GM21528 (cell line): ENCODE data around the gene USO1.
"Not testable (repeated sequence)": the region's sequence is repeated elsewhere in the genome, so short reads cannot be mapped to it uniquely, and the experiment has no call there.

Experiments
- ATAC-seq: cut with Tn5 transposase; IDR thresholded peaks from one replicate; pipeline ENCODE4 v1.9.1; 2021; ENCODE audit warnings: mild to moderate bottlenecking, moderate library complexity; ENCODE audit not compliant: unreplicated experiment, low FRiP score

The USO1 gene

DNA sequence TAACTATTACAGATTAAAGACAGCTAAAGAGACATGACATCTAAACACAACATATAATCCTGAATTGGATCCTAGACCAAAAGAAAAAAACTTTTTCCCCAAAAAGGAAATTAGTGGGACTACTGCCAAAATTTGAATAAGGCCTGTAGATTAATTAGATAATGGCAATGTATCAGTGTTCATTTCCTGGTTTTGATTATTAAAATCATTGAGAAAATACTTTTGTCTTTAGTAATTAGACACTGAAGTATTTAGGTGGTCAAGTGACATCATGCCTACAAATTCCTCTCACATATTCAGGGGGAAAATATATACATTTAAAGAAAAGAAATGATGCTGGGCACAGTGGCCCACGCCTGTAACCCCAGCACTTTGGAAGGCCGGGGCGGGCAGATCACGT is 10.4 kb upstream of the USO1 start:
- no peak for ATAC-seq

DNA sequence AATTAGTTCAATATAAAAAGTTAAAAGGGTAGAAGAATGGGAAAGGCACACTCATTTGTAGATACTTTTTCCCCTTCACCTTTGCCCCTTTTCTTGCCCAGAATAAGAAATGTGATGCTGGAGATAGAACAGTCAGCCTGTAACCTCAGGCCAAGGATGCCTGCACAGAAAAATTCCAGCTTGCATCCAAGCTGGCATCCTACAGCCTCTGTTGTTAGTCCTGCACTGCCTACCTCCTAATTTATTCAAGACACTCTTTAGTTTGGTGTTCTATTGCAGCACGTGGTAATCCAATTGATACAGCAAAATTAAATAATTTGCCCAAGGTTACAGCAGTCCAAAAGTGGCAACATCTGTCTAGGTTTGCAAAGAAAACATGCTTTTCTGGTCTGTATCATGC is 9.7 kb upstream of the USO1 start:
- no peak for ATAC-seq

DNA sequence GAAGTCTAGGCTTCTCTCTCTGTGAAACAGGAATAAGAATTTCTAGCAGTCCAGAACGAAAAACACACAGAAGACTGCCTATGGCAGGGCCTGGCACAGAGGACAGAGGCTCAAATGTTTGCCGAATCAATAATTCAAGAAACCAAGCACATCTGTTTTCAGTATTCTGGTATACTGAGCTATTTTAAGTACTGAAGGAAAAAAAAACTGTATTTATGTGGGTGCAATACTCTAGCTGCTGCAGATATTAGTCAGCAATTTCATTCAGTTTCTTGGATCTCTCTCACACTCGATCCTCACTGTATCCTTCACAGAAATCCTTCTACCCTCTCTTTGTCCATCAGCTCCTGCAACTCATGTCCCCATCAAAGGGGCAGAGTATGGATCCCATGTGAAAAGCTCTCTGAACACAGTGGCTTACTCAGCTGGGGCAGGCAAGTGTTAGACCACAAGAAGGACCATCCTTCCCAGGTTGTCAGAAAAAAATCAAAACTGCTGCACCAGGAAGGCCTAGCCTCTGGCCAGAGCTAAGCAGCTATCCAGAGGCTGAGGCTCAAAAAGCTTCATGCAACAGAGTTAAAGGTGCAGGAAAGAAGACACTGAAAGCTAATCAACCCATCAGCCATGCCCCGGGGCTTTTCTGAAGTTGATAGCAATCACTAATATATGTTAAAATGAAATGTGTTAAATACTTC is 9.1 kb upstream of the USO1 start:
- ATAC-seq, result no peak

DNA sequence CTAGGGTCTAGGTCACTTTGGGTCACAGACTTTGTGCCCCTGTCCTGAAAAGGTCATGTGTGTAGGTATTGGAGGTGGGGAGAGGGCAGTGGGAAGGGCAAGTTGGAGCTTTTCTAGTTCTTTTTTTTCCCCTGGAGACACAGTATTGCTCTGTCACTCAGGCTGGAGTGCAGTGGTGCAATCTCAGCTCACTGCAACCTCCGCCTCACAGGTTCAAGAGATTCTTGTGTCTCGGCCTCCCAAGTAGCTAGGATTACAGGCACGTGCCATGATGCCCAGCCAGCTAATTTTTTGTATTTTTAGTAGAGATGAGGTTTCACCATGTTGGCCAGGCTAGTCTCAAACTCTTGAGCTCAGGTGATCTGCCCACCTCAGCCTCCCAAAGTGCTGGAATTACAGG is 8.3 kb upstream of the USO1 start:
- not testable (repeated sequence) for ATAC-seq

DNA sequence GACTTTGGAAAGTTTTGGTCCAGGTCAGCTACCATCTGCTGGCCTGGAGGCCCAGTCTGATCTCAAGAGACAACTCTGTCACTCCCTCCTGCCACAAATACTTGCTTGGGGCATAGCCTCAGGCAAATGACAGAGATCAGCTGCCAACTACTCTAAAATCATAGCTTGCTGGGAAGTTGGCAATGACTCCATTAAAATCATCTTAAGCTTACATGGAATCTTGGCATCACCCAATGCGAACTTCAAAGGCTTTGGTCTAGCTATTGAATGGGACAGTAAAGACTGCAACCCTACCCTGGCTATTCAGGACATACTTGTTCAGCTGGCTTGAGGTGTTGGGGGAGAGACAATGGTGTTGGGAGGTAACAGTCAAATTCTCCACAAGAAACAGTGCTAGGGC is 7.0 kb upstream of the USO1 start:
- no peak for ATAC-seq

DNA sequence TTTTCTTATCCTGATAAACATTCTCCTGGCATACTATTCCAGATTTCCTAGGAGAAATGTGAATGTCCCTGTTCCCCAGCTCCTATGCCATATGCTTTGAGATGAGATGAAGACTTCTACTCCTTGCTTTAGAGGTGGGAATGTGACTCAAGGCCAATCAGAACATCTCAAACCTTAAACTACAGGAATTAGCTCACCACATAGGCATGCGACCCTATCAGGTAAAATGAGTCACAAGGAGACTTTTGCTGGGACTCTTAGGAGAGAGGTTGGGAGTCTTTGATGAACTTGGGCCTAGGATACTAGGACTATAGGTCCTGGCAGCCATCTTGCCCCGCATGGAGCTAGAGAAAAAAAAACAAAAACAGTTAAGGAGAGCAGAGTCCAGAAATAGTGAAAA is 5.8 kb upstream of the USO1 start:
- no peak for ATAC-seq

DNA sequence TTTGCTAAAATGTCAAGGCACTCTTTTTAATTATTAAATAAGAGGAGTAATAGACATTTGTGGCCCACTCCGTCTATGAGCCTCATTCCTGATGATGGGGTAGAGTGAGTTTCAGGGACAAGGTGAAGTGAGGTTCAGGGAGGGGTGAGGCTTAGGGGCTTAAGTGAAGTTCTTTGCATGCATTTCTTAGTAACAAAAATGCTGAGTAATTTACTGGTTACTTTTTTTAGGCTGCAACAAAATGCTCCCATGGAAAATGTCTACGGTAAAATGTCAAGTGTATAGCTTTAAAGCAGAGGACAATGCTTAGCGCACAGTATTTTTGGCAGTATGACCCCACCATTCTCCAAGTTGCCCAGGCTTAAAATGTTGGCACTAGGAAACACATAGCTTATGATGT is 2.0 kb upstream of the USO1 start:
- ATAC-seq, result no peak

DNA sequence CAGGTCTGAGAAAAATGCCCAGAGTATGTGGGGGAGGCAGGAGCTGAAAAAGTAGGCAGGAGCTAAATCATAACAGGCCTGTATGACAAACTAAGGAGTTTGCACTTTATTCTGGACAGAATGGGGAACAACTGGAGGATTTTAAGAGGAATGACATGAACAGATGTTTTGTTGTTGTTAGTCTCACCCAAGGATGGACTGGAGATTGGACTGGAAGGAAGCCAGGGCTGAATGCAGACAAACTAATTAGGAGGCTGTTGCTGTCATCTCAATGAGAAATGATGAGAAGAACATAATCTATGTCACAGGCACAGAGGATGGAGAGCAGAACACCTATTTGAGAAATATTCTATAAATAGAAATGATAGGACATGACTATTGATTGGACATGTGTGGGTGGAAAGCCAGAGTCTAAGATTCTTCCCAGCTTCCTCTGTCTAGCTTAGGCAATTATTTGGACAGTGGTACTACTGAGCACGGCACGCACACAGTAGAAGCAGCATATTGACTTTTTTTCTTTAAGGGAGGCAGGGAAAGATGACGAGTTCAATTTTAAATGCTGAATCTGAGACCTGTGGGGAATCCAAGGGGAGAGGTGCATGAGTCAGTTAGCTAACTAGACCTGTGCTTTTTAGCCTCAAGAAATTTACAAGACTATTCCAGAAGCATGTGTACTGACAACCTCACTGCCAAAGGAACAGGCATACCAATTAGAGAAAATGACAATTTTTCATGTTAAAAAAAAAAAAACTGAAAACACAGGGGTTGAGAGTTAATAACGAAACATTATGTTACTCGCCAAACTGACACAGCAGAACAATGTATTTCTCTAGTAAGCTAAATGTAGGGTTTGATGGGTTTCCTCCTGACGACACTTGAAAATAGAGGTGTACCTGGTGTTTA is 963 bp upstream of the USO1 start:
- ATAC-seq, result no peak

DNA sequence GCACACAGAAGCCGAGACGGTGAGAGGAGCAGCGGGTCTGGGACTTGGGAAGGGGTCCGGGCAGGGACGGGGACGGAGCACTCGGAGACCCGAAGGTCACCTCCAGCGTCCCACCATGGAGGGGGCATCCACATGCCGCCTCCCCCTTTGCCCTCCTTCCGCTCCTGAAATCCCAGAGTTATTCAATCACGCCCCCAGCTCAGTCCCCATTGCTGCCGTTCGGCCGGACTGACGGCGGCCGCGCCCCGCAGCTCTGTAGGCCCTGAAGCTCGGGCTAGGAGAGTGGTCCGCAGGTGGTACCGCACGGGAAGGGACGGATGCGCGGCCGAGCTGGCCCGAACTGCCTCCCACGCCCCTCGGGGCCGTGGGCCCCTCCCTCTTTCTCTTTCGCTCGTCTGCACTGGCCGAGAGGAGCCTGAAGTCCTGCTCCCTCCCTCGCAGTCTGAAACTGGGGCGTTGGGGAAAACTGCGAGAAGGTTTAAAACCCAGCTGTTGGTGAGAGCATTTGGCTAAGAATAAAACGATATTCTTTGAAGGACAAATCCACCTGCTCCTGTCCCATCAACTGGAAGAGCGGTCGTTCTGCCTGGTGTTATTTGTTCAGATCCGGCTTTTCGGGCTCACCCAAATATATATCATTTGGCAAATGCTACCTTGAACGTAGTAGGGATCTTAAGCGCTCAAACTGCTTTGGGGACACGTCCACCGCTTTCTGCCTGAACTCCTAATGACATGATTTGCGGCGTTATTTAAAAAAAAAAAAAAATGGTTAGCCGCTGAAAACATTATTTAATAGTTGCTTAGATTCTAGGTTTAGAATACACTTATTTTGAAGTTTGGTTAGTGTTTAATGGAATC is 719 bp downstream of the USO1 start:
- peak; percentile 55 for ATAC-seq

DNA sequence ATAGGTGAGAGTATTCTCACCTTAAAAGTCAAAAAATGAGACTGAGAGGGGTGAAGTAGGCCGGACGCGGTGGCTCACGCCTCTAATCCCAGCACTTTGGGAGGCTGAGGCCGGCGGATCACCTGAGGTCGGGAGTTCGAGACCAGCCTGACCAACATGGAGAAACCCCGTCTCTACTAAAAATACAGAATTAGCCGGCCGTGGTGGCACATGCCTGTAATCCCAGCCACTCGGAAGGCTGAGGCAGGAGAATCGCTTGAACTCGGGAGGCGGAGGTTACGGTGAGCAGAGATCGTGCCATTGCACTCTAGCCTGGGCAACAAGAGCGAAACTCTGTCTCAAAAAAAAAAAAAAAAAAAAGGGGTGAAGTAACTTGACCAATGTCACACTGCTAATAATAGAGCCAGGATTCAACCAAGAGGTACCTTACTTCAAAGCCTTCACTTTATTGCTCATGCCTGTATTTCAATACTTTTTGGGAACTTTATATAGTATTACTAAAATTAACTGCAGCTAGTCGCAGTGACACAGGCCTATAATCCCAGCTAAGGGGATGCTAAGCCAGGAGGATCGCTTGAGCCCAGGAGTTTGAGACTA is 1.7 kb downstream of the USO1 start:
- not testable (repeated sequence) for ATAC-seq

DNA sequence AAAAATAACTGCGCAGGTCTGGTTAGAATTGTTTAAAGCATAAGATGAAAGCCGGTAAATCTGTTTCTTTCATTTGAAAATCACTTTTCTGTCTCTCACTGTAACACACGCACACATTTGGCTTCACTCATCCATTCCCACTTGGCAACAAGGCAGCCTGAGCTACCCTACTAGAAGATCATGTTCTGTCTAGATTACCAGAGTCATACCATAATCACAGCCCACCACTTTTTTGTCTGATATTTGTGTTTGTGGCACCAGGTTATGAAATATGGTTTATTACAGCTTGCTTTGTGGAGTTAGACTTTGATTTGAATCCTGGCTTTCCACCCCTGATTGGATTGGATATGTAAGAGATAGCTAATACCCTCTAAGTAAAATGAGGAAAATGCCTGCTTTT is 2.2 kb downstream of the USO1 start:
- ATAC-seq, result no peak

DNA sequence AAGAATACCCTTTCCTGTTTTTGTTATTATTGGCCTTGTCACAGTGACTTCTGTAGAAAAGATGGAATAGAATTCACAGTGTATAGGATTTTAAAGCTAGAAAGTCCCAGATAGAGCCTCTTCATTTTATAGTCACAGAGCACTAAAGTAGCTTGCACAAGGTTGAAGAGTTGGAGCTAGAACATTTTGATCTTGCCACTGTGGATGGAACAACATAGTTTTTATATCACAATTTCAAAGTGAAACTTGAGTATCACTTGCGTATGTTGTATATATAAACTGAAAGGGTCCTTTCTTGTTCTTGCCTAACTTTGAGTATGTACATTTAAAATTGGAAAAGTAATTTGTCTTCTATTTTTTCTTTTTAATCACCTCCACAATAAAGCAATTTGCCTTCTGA is 2.7 kb downstream of the USO1 start:
- no peak for ATAC-seq

DNA sequence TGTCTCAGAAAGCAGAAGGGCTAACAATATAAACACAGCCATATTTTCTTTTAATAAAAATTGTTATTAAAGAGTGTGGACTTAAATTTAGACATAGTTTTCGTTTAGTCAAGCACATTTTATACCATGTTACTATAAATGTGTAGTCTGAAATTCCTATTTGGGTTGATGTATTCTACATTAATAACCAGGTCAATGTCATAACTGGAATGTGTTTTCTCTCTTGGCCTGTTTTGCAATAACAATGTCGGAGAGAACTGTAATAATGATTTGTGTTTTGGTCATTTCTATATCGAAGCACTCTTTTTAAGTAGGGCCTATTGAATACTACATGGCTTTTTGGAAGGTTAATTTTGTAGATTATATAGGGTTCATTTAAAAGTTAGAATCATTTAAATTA is 5.5 kb downstream of the USO1 start:
- ATAC-seq, result no peak

DNA sequence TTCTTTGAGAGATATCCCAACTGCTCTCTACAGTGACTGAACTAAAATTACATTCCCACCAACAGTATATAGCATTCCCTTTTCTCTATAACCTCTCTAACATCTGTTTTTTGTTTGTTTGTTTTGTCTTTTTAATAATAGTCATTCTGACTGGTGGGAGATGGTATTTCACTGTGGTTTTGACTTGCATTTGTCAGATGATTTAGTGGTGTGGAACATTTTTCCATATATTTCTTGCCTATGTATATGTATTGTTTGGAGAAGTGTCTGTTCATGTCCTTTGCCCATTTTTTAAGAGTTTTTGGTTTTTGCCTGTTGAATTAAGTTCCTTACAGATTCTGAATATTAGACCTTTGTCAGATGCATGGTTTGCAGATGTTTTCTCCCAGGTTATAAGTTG is 9.0 kb downstream of the USO1 start:
- ATAC-seq, result no peak

DNA sequence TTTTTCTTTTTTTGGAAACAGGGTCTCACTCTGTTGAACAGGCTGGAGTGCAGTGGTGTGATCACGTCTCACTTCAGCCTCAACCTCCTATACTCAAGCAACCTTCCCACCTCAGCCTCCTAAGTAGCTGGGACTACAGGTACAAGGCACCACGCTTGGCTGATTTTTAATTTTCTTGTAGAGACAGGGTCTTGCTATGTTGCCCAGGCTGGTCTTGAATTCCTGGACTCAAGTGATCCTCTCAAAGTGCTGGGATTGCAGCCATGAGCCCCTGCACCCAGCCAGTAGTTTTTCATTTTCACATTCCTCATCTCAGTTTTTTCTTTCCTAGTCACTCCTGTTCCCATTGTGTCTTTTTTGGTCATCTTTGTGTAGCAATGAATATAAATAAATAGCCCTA is 11.1 kb downstream of the USO1 start:
- no peak for ATAC-seq

DNA sequence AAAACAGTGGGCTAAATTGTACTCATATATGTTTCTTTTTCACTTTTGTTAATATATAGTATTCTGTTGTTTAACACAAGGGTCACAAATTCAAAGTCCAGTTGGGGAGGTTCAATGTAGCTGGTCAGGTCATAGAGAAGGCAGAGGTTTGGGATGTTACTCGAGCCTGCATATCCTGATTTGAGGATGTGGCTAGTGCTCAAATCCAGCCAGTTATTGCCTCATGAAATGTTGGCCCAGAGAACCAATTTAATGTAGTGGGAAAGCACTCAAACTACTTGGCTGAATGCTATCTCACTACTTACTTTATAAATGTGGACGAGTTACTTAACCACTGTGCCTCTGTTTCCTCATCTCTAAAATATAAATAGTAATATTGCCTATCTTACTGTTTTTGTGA is 12.5 kb downstream of the USO1 start:
- no peak for ATAC-seq

DNA sequence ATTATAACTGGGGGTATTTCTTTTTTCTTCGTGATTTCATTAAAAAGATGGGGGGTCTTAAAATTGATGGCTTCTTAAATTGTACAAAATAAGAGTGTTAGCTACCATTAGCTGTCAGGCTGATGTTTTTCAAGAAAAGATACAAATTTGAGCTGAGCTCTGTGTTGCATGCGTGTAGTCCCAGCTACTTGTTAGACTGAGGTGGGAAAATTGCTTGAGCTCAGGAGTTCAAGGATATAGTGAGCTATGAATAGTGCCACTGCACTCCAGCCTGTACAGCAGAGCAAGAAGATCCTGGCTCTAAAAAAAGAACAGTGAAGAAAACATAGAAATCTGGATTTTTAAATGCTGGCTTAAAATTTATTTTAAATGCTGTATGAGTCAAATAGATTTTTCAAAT is 13.0 kb downstream of the USO1 start:
- no peak for ATAC-seq

DNA sequence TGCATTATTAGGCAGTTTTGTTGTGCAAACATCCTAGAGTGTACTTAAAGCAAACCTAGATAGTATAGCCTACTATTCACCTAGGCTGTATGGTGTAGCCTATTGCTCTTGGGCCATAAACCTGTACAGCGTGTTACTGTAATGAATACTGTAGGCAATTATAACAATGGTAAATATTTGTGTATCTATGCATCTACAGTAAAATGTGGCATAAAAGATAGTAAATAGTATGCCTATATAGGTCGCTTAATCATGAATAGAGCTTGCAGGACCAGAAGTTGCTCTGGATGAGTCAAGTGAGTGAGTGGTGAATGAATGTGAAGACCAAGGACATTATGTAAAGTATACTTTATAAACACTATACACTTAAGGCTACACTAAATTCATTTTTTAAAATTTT is 16.6 kb downstream of the USO1 start:
- ATAC-seq, result no peak

DNA sequence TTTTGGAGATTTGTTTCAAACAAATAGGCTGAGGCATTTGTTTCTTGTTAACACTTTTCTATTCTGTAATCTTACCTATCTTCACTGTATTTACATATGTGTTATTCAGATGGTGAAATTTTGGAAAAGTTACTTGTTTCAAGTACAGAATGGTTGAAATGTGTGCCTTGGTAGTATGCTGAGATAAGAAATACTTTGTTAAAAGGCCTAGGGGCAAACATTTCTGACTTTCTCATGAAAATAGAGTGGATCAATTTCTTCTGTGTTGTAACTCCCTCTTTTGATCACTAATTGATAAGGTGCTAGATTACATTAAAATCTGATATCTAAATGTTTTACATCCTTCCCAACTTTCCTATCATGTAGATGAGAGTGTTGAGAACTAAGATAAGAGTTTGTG is 18.1 kb downstream of the USO1 start:
- ATAC-seq, result no peak

DNA sequence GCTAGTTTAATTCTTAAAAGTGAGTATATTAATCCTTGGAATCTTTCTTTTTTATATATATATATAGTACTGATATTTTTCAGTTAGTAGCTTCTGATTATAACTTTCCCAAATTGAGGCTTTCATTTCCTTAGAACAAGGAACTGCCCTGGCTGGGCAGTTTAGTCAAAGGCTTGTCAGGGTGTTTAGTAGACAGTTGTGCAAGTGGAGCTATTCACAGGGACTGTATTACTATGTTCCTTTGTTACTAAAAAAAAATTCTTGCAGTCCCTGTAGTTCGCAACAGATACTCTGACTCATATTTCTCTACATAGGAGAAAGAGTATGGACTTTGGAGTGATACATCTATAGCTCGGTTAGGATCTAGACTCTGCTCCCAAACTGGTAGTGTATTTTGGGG is 20.8 kb downstream of the USO1 start:
- no peak for ATAC-seq

DNA sequence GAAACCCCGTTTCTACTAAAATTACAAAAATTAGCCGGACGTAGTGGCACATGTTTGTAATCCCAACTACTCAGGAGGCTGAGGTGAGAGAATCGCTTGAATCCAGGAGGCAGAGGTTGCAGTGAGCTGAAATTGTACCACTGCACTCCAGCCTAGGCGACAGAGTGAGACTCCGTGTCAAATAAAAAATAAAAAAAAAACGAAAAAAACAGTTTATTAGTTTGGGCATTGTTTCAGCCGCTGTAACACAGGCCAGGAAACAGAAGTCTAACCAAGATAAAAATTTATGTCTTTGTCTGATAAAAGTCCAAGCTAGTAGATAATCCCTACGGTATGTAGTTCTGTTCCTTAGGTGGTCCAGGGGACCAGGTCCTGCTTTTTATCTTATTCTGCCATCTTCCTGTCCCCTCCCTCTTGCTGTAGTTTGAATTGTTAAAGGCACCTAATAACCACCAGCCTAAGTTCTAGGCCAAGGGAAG is 21.4 kb downstream of the USO1 start:
- no peak for ATAC-seq
